GM21529 (cell line): ENCODE measurements around the gene KLF3.
A peak's percentile ranks its signal among the peaks of the same experiment; 100 is the strongest.

ENCODE experiments used
- ATAC-seq: cut with Tn5 transposase; IDR thresholded peaks from one replicate; pipeline ENCODE4 v1.9.1; 2021; ENCODE audit not compliant: unreplicated experiment

The KLF3 gene

DNA sequence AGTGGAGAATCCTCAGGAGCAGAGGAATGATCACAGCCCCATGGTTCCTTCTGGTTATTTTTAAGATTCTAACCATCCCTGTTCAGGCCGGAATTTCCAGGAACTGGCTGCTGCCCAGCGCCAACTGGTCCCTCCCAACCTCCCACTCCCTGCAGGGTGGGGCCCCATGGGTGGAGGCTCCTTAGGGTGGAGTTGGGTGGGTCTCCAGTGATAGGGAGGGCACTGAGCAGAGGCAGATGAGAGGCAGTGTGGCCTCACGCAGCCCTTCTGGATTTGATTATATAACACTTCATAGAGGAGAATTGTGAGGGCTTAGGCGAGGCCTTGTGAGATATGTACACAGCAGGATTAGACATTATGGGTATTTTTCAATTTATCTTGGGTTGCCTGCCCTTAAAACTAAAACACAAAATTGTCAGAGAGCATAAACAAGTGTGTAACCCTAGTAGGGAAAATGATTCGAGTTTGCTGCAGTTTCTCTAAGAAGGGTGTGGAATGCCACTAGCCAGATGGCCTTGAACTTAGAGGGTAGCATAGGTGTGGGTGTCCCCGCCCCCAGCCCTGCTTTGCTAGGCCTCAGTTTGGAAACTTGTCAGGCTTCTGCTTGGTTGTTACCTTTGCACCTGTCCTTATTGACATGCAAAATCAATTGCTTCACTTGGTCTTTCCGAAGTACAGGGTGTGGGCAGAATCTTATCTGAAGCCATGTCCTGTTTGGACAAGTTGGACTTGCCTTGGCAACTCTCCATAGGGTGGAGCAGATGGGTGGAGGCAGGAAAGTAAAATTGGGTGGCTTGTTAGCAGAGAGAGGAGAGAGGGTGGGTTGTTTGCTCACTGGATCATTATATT lies 9.4 kb downstream of the KLF3 start:
- ATAC-seq: no peak

DNA sequence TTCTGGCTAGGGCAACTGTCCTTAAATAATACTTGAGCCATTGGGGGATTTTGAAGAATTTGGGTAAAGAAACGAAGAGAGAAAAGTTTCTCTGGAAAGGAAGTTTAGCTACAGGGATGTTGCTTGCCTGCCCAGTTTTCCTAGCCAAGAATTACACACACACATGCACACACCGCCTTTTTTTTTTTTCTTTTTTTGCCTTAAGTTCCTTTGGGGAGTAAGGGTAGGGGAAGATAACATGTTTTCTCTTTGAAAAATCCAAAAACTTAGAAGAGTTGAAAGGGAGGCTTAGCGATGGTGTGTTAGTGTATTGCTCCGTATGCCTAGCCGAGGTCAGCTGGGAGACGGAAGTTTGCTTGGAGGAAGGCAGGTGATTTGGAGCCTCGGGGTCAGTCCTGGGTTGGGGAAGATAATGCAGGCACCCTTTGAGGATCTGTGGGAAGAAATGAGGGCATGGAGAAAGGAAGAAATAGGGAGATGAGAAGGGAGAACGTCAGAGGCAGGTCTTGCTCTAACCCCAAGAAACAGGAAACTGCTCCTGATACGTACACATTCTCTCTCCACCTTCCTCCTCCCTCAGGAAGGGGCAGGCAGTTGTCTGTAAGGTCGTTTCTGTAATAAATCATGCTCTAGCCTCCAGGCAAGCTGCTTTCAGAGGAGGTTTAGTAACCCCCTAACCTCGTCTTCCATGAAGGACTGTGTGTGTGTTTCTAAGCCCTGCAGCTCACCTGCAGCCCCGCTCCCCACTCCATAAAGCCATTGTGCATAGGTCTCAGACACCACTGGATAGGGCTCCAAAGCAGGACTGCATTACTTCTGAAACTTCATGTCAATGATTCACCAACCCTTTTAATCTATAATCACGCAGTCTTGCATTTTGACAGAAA lies 10.5 kb downstream of the KLF3 start:
- no peak for ATAC-seq

- ATAC-seq: peak; percentile 59
These were observed 11.4 kb downstream of the KLF3 start for GRCh38 chr4:38675146-38676121.

GRCh38 chr4:38676986-38677385 lies 13.0 kb downstream of the KLF3 start:
- ATAC-seq: no peak

DNA sequence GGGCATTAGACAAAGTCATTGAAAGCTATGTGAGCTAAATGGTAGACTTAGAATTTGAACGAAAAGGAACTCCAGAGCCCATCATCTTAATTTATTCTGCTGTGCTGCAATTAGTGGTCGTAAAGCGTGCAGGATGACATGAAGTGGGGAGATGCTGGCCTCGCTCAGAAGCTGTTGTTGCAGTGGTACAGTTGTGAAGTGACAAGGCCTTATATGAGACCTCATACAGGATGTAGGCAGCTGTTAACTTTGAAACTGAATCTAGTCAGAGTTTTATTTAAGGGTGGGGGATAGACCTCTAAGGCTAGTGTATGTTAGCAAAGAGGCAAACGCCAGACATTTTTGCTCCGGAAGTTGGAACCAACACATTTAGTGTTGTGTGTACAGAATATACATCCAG lies 13.4 kb downstream of the KLF3 start:
- no peak for ATAC-seq

DNA sequence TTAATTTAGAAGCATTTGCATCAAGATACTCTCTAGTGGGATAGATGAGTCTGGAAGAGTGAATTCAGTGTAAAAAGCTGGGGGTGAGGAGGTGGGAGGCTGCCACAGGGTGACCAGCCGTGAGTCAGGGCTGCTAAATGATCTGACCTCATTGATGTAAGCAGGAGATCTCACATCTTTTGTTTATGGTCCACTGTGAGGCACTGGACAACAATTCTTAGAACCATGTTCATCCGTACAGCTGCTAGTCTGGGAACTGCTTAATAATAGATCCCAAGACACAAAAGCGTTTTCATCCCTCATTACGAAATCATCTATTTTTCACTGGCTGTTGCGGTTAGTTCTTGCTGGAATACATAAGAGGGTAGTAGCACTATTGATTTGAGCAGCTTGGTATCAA lies 14.1 kb downstream of the KLF3 start:
- no peak for ATAC-seq

DNA sequence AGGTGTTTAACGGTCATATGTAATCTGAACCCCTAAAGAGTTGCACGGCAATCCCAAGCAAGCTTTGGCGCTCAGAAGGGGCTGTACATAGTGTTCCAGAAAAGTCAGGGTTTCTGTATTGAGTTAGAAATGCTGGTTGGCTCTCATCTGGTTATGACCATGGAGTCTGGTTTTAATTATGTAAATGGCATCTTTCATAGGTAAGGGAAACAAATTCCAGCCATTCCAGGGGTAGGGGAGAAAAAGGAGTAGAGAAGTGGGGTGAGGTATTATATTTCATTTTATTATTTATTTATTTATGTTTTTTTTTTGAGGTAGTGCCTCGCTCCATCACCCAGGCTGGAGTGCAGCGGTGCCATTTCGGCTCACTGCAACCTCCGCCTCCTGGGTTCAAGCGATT lies 15.9 kb downstream of the KLF3 start:
- ATAC-seq: no peak

DNA sequence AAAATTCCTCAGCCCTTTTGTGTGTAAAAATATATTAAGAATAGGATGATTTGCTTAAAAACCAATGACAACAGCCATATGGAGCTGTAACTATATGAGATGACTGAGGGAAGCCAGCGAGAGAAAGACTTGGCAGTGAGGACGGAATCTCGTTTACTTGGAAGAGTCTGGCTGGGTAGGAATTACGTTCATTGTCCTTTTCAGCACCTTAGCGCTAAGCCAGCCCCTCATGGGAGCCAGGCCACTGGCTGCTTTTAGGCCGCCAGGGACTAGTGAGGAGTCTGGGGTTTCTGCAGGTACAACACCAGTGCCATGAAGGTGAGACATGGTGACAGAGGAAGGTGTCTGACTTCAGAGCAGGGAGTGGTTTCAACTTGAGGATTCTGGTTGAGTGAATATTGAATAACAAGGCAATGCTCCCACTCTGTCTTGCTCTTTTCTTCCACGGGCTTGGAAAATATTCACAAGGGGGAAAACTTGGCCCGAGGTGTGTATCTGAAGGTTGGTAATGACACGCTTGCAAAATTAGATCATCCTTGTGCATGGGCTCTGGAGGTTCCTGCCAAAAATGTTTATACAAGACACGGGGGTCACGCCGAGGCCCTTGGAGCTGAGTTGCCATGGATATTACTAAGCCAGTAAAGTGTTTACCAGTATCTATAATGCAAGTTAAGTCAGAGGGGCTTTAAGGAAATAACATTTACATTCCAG lies 17.4 kb downstream of the KLF3 start:
- ATAC-seq: no peak

DNA sequence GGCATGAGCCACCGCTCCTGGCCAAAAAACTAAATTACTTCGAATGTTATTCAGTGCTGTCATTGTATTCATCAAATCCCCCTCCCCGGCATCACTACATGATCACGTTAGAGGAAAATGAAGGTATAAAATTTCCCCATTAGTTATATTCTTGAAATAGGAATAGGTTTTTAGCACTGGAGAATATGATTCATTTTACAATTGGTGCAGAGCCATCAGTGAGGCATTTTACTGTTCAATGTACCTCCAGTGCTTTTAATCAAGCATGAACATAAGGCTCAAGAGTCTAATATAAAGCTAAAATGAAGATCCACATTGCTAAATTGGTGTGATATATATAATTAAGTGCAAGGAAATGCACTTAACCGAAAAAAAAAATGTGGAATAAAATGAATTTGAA lies 18.3 kb downstream of the KLF3 start:
- no peak for ATAC-seq

DNA sequence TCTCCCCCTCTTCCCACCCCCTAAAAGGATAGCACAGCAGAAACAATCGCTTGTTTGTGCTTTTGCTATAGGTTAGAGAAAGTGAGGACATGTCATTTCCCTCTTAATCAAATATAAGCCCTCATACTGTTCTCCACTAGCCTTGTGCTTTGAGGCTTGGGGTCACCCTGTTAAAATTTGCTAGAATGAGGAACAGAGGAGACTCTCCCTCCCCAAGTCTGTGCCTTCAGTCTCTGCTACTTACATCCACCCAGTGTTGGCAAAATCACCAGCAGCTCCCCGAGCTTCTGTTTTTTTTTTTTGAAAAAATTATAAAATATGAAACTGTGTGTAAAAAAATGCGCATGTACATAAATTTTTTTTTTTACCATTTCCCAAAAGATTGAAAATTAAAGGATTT lies 19.3 kb downstream of the KLF3 start:
- no peak for ATAC-seq

DNA sequence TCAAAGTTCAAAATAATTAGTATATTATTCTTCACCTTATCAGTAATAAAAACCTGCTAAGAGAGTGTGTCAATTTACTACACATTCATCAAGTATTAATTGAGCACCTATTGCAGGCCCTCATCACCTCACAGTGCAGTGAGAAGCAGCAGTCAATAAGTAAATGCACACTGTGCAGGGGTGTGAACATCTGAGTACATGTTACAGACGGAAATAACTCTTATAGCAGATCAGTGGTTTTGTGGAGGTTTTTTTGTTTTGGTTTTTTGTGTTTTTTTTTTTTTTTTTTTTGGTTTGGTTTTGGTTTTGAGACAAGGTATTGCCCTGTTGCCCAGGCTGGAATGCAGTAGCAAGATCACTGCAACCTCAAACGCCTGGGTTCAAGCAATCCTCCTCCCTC lies 20.3 kb downstream of the KLF3 start:
- no peak for ATAC-seq

- no peak for ATAC-seq
These were observed 21.2 kb downstream of the KLF3 start for GRCh38 chr4:38684951-38685844.

- no peak for ATAC-seq
These were observed 22.7 kb downstream of the KLF3 start for GRCh38 chr4:38686682-38687081.

- no peak for ATAC-seq
These were observed 23.6 kb downstream of the KLF3 start for GRCh38 chr4:38687571-38688011.

DNA sequence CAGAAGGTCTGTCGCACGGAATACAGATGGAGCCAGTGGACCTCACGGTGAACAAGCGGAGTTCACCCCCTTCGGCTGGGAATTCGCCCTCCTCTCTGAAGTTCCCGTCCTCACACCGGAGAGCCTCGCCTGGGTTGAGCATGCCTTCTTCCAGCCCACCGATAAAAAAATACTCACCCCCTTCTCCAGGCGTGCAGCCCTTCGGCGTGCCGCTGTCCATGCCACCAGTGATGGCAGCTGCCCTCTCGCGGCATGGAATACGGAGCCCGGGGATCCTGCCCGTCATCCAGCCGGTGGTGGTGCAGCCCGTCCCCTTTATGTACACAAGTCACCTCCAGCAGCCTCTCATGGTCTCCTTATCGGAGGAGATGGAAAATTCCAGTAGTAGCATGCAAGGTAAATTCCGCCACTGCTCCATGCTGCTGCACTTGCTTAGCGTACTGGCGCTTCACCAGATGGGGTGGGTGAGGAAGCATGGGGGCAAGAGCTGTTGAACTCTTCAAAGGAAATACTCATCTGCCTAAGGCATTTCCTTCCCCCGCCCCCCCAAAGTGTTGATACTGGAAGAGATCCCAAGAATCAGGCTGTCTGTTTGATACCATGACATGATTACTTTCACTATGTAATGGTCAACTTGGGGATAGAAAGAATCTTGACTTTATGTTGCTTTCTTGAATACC lies 24.8 kb downstream of the KLF3 start:
- no peak for ATAC-seq

DNA sequence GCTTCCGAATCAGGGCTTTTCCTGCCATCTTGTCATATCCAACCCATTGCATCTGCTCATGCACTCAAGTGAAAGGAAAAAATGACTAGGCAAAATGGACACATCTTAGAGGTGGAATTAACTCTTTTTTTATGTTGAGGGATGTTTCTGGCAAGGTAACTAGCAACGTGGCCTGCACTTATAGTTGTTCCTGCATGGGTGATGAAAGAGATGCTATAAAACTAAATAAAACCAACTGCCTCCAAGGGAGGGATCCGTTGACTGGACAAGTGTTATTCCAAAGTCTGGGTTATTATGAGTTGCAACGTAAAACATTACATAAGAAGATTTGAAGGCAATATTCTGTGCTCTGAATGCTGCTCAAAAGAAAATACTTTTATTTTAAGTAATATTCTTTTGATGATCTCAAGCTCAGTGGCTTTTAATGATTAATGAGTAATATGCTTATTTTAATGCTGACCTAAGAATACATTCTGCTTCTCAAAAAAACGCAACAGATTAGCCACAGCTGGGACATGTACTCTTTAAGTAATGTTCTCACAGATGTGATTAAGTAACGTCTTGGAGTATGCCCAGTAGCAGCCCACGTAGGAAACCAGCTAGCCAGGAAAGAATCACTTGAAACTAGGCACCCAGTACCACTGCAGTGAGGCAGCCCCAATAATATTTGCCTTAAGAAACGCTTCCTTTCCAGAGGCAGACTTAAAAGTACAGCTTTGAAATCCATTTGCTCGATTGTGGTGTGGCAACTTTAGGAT lies 27.4 kb downstream of the KLF3 start:
- no peak for ATAC-seq

- no peak for ATAC-seq
These were observed 28.4 kb downstream of the KLF3 start for GRCh38 chr4:38692421-38692820.

- ATAC-seq: no peak
These were observed 29.6 kb downstream of the KLF3 start for GRCh38 chr4:38693569-38693968.
